GM21447 (cell line): ENCODE results near the gene PLXNB2.

Experiments
- ATAC-seq: cut with Tn5 transposase; IDR thresholded peaks from one replicate; pipeline ENCODE4 v1.9.1; 2021; ENCODE audit not compliant: unreplicated experiment

The PLXNB2 gene

GRCh38 chr22:50267591-50268390 is 39.7 kb downstream of the PLXNB2 start:
- no peak for ATAC-seq

DNA sequence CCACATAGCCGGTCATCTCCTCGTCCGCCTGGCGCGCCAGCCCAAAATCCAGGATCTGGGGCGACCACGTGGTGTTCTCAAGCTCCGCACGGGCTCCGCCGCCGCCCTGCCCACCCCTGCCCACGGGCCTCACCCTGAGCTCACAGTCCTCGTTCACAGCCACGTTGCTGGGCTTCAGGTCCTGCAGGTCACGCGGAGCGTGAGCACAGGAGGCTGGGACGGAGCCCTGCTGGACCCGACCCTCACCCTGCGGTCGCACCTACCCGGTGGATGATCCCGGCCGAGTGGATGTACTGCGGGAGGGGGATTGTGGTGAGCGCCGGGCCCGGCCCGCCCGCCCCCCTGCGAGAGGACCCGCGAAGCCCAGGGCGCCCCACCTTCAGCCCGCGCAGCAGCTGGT is 40.5 kb downstream of the PLXNB2 start:
- ATAC-seq = no peak

- ATAC-seq = no peak
Observed at GRCh38 chr22:50264946-50265669, 42.3 kb downstream of the PLXNB2 start.

DNA sequence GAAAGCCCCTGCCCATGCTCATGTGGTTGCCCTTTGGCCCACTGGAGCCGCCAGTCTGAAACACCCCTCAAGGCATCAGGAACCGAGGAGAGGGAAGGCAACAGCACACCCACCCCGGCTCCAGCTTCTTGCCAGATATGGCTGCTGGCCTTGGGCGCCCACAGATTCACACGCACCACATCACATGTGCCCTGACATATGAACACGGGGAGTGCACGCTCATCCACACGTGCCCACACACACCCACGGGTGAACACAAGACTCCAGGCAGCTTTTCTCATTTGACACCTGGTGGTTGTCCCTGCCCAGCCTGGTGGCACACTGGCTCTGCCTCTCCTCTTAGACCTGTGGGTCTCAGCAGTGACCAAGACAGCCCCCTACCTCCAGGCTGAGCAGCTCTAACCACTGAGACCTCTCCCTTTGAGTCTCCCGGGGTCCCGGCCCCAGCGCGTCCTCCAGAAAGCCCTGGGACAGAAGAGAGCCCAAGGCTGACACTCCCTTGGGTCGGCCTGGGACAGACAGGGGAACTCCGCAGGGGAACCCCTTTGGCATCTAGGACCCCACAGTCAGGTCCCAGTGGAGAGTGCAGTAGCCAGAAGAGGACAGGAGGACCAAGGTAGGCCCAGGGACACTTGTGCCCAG is 43.2 kb downstream of the PLXNB2 start:
- ATAC-seq = no peak

DNA sequence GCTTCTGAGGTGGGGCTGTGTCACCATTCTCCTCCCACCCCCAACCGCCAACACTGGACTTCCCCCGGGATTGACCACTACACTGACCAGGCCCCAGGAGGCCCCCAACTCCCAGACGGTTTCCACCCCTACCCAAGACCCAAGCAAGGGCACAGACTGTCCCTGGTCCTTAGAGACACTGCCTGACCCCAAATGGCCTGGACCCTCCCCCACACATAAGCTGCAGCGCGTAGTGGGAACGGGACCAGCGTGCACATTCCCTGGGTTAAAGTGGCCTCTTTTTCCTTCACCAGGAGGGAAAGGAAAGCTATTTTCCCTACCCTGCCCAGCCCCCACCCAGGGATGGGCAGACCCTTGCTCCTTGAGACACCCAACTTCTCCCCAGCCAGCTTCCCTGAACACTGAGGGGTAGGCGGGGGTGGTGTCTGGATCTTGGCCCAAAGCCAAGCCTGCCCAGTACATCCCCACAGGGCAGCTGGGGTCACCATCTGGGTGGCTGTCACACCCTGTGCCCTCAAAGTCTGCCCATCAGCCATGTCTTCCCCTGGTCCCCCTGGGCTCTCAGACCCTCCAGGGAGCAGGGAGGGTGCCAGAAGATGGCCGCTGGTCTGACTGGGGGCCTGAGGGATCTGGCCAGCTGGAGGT is 44.4 kb downstream of the PLXNB2 start:
- ATAC-seq = no peak

DNA sequence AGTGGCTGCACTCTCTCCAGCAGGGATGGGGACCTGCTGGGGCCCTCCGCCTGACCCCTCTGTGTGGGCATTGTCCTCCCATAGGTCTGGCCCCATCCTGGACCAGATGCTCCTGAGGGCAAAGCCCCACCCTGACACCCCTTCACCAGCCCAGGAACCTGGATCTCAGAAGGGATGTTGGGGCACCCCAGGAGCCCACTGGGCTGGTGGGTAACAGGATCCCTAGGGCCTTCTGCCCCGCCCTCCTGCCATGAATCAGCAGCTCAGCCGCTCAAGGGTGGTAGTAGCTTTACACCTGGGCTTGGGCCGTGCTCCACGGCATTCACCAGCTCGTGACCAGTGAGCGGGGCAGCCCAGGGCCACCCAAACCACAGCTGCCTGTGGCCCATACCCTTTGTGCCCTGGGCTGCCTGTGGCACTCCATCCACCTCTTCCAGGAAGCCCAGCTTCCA is 45.0 kb downstream of the PLXNB2 start:
- ATAC-seq = no peak

DNA sequence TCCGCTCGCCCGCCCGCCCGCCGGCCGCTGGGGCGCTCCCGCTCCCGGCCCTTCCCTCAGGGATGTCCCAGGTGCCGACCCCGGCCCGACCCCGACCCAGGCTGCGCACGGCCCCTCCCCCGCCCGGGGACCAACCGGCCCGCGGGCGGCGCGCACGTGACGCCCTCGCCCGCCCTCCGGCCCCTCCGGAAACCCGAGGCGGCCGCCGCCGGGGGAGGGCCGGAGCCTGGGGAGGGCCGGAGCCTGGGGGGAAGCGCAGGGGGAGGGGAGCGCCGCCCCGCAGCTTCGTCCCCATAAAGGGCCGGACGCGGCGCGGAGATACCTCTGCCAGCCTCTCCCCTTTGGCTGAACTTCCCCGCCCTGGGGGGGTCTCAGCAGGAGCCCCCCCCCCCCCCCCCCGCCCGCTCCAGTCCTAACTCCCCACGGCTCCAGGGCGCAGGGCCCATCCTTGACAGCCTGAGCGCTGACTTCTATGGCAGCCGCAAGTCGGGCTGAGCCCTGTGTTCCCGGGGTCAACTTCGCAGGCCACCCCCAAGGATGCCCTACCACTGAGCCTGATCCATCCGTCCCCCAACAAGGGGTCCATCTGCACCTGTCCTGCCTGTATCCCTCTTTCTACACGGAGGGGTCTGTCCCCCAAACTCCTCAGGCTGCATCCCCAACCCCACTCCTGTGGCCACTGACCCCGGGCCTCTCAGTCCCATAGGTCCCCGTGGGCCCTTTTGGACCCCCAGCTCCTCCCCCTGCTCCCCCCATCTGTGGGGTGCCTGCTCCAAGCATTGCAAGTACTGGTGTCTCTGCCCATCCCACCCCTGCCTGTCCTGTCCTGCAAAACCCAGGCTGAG is 45.6 kb downstream of the PLXNB2 start, which contains the start of gene MAPK12:
Gene MAPK12, minus strand, starts transcription at position 69 of the 845 bp plus-strand sequence. CDS start 174 bp downstream, outside the sequence.
- no peak for ATAC-seq

- ATAC-seq = no peak
Observed at GRCh38 chr22:50260801-50261614, 46.4 kb downstream of the PLXNB2 start.

DNA sequence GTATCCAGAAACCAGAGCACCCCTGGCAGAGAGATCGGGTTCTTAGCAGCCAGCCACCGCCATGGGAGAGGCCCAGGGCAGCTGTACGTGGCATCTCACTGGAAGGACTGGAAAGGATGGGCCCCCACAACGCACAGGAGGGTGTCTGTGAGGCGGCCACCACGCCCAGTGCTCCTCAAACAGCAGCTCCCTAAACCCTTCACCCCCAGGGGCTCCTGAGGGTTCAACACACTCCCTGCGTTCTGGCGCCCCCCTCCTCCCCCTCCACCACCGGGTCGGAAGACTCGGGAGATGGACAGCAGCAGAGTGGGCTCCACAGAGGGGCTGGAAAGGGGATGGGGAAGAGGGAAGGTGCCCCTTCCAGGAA is 47.0 kb downstream of the PLXNB2 start:
- no peak for ATAC-seq

DNA sequence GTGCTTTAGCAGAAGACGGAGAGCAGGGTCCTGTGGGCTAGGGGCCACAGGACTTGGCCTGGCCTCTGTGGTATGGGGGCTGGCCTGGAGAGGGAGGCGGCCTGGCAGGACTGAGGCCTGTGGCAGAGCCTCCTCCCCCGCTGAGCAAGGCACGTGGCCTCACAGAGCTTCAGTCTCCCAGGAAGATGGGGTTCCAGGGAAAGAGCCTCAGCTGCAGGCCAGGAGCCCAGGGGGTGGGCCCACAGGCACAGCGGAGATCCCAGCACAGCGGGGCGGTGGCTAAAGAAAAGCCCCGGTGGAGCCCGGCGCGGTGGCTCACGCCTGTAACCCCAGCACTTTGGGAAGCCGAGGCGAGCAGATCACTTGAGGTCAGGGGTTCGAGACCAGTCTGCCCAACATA is 48.1 kb downstream of the PLXNB2 start:
- ATAC-seq = no peak

DNA sequence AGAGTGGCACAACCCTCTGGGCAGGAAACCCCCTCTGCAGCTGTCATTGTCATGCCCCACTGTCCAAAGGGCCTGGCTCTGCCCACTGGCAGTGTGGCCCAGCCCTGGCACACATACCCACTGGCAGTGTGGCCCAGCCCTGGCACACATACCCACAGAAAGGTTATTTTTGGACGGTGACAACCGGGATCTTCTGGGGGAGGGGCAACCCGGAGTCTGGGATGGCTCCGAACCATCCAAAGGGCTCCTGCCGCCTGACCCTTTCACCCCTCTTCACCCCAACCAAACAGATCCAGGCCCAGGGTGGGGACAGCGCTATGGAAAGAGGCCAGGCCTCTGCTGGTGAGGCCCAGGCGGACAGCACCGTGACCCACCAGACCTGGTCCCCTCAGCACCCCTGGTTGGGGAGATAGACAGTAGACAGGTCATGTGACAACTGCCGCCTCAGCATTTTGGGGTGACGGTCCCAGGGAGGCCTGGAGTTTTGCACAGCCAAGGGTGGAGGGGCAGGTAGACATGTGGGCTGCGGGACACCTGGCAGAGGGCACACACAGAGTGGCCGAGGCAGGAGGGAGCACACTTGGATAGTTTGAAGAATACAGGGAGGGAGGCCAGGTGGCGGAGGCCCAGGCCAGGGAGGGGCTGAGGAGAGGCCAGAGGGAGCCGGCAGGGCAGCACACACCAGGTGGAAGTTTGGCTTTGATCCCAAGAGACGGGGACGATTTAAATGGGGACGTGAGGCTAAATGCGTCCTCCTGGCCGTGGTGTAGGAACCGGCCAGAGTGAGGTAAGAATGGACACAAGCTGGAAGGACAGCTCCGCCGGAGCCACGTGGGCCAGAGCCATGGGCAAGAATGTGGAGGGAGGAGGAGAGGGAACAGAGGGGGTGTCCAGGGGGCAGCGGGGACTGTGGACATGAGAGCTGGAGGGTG is 48.8 kb downstream of the PLXNB2 start:
- no peak for ATAC-seq

GRCh38 chr22:50257451-50258360 is 49.7 kb downstream of the PLXNB2 start:
- no peak for ATAC-seq

DNA sequence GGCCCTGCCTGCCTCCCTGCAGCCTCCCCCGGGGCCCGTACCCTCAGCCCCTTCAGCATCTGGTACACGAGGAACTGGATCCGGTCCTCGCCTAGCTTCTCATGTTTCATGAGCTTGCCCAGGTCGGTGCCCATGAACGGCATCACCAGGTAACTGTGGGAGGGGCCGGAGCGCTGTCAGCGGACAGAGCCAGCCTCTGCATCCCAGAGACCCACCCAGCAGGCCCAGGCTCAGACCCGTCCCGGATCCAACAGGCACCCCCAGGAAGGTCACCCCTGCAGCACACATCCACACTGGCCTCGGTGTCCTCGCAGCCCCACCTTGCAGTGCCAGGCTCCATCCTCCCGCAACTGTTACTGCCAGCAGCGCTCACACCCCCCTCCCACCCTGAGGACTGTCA is 50.4 kb downstream of the PLXNB2 start:
- ATAC-seq = no peak

GRCh38 chr22:50256258-50256862 is 51.1 kb downstream of the PLXNB2 start:
- ATAC-seq = no peak

GRCh38 chr22:50255607-50256006 is 51.8 kb downstream of the PLXNB2 start:
- ATAC-seq = no peak

DNA sequence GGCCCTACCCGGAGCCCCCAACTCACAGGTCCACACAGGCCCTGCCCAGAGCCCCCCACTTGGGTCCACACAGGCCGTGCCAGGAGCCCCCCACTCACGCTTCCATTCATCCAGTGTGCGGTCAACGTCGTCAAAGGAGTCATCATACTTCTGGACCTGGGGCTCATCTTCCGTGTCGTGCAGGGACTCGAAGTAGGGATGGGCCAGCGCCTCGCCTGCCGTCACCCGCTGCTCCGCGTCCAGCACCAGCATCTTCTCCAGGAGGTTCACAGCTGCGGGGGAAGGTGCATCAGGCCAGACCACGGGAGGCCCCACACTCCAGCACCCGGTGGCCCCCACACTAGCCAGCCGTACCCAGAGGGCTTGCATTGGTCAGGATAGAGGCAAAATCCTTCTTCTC is 52.3 kb downstream of the PLXNB2 start:
- ATAC-seq = no peak

GRCh38 chr22:50253941-50254340 is 53.5 kb downstream of the PLXNB2 start:
- no peak for ATAC-seq
